Measurements from ENCODE around the gene CHST11. TPM values are rescaled to one million over a fixed set of nuclear protein-coding genes. Genes with fewer than 3 reads are reported as not detected.

CHST11 gene
- total RNA-seq, 1 experiment from 2014 or later: 1.1 TPM

DNA sequence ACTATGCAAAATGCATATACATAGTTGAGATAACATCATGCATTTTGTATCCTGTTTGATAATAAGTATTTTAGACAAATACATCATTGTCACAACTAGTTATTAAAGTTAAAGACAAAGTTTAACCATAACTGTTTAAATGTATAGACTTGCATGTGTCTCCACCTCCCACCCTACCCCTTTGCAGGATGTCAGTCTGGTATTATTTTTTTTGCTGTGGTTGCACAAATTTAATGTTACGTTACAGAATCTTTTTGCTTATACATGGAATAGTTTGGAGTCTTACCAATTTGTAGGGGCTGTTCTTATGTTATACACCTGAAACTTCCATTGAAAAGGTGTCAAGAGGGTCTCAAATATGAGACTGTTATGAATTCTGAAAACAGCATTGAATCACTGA, 5.6 kb downstream of the CHST11 start:
- Mint-ChIP-seq H3K4me1 (ENCODE audit: low read depth, unreplicated experiment) (no peaks in the 10 kb centered on the region), H3K4me3 (ENCODE audit: low read depth, unreplicated experiment) (no peak overlapping the region), H3K27ac (ENCODE audit: unreplicated experiment) (no peak overlapping the region), H3K27me3 (ENCODE audit: unreplicated experiment) (peaks cover 54% of the 10 kb centered on the region), H3K9me3 (ENCODE audit: low read depth, unreplicated experiment) (no peaks in the 10 kb centered on the region), H3K36me3 (ENCODE audit: insufficient read depth, unreplicated experiment) (peaks cover 6% of the 10 kb centered on the region)
- CTCF ChIA-PET: no interaction called here
- DNase-seq: no peak
- TF ChIP-seq, protein P1, sequence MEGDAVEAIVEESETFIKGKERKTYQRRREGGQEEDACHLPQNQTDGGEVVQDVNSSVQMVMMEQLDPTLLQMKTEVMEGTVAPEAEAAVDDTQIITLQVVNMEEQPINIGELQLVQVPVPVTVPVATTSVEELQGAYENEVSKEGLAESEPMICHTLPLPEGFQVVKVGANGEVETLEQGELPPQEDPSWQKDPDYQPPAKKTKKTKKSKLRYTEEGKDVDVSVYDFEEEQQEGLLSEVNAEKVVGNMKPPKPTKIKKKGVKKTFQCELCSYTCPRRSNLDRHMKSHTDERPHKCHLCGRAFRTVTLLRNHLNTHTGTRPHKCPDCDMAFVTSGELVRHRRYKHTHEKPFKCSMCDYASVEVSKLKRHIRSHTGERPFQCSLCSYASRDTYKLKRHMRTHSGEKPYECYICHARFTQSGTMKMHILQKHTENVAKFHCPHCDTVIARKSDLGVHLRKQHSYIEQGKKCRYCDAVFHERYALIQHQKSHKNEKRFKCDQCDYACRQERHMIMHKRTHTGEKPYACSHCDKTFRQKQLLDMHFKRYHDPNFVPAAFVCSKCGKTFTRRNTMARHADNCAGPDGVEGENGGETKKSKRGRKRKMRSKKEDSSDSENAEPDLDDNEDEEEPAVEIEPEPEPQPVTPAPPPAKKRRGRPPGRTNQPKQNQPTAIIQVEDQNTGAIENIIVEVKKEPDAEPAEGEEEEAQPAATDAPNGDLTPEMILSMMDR (IDR thresholded peaks at IDR 0.05; ENCODE audit: unreplicated experiment): no peak
- no TSS peak for BruUV-seq (replicated peaks)
- intact Hi-C loops (cut with micrococcal nuclease; ENCODE audit: unreplicated experiment): no loop called here

DNA sequence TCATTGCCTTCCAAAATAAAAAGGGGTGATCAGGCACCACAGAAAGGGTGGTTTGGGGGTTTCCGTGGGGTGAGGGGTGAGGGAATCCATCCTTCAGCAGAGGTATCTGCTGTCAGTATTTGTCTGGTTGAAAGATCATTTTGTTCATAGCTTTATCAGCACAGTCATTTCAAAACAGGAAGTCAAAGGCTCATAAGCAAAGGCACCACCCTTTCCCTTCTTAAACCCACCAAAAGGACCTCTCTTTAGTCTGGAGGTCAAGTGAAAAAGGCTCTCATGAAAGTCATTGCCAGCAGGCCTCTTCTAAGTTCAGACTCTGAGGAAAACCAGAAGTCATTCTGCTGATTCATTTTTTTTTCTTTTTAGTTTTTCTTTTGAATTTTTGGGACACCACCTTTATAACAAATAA, 6.2 kb downstream of the CHST11 start:
- TF ChIP-seq, protein P1 (IDR thresholded peaks at IDR 0.05; ENCODE audit: unreplicated experiment): no peak
- intact Hi-C loops (cut with micrococcal nuclease; ENCODE audit: unreplicated experiment): no loop called here
- H3K27ac Mint-ChIP-seq (ENCODE audit: unreplicated experiment): no peak overlapping the region
- H3K27me3 Mint-ChIP-seq (ENCODE audit: unreplicated experiment): peaks cover 54% of the 10 kb centered on the region
- H3K4me3 Mint-ChIP-seq (ENCODE audit: low read depth, unreplicated experiment): no peak overlapping the region
- H3K36me3 Mint-ChIP-seq (ENCODE audit: insufficient read depth, unreplicated experiment): peaks cover under 1% of the 10 kb centered on the region
- H3K9me3 Mint-ChIP-seq (ENCODE audit: low read depth, unreplicated experiment): no peaks in the 10 kb centered on the region
- BruUV-seq (replicated peaks): no TSS peak
- DNase-seq: no peak
- H3K4me1 Mint-ChIP-seq (ENCODE audit: low read depth, unreplicated experiment): no peaks in the 10 kb centered on the region
- CTCF ChIA-PET: no interaction called here

DNA sequence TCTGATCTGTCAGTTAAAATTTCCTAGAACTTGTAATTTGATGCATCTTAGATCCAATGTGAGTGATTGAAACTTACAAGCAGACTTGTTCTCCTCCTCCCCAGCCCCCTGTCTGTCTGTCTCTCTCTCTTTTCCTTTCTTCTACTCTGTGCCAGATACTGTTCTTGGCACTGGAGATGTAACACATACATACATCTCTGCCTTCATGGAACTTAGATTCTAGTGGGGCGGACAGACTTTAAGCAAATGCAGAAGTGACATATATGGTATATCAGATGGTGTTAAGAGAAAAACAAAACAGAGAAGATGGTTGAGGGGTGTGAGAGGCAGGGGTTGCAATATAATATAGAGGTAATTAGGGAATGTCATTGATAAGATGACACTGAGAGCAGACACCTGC, 6.6 kb downstream of the CHST11 start:
- H3K27ac Mint-ChIP-seq (ENCODE audit: unreplicated experiment): no peak overlapping the region
- CTCF ChIA-PET: no interaction called here
- intact Hi-C loops (cut with micrococcal nuclease; ENCODE audit: unreplicated experiment): no loop called here
- H3K4me1 Mint-ChIP-seq (ENCODE audit: low read depth, unreplicated experiment): no peaks in the 10 kb centered on the region
- no peak for DNase-seq
- TF ChIP-seq, protein P1 (IDR thresholded peaks at IDR 0.05; ENCODE audit: unreplicated experiment): no peak
- no peaks in the 10 kb centered on the region for H3K36me3 Mint-ChIP-seq (ENCODE audit: insufficient read depth, unreplicated experiment)
- BruUV-seq (replicated peaks): no TSS peak
- no peaks in the 10 kb centered on the region for H3K9me3 Mint-ChIP-seq (ENCODE audit: low read depth, unreplicated experiment)
- H3K4me3 Mint-ChIP-seq (ENCODE audit: low read depth, unreplicated experiment): no peak overlapping the region
- peaks cover 54% of the 10 kb centered on the region for H3K27me3 Mint-ChIP-seq (ENCODE audit: unreplicated experiment)

DNA sequence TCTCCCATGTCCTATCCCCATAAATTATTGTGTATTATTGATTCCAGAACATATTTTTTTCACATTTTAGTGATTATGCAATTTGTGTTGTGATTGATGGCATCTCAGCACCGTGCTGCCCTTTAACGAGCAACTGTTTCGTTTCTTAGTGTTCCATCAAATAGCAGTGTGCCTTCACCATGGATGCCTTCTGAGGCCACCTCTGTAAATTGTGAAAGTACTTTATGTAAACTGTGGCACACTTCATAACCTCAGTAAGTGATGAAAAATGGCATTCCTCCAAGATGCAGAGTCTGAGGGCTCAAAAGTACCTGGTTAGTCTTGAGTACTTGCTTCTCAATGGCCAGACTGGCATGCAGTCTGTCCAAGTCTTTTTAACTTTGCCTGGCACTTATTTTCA, 8.2 kb downstream of the CHST11 start:
- Mint-ChIP-seq H3K9me3 (ENCODE audit: low read depth, unreplicated experiment) (no peaks in the 10 kb centered on the region), H3K4me1 (ENCODE audit: low read depth, unreplicated experiment) (no peaks in the 10 kb centered on the region)

More for the DNA sequence above, 8.2 kb downstream of the CHST11 start:
- BruUV-seq (replicated peaks): no TSS peak
- TF ChIP-seq, protein P1 (IDR thresholded peaks at IDR 0.05; ENCODE audit: unreplicated experiment): no peak
- no peak overlapping the region for H3K4me3 Mint-ChIP-seq (ENCODE audit: low read depth, unreplicated experiment)
- H3K27me3 Mint-ChIP-seq (ENCODE audit: unreplicated experiment): peaks cover 59% of the 10 kb centered on the region
- CTCF ChIA-PET: no interaction called here
- DNase-seq: no peak
- H3K27ac Mint-ChIP-seq (ENCODE audit: unreplicated experiment): no peak overlapping the region
- H3K36me3 Mint-ChIP-seq (ENCODE audit: insufficient read depth, unreplicated experiment): no peaks in the 10 kb centered on the region
- intact Hi-C loops (cut with micrococcal nuclease; ENCODE audit: unreplicated experiment): no loop called here
